ENCODE measurements around the gene MDM4.

Gene MDM4

DNA sequence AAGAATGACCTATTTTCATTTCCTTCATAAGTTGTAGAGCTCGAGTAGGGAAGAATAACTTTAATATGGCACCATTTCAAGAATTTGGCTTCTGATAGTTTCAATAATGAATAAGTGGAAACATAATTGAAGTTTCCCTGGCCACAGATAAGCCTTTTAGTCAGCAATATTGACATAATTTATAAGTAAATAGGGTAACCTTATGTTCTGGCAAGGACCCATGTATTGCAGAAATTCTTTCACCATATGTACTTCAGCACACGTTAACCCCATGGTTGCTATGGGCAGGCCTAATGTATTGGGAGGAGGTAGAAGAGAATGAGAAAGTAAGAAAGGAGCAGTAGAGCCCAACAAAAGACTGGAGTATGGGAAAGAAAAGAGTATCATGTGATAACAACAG, 25.4 kb downstream of the MDM4 start:
- TF ChIP-seq POLR2AphosphoS5 (IDR thresholded peaks at IDR 0.05; ENCODE audit: low read depth, low read length): no peak
- TF ChIP-seq REST (IDR thresholded peaks at IDR 0.05; ENCODE audit: insufficient read depth in 1 of 2, low read depth in 2 of 2, low read length in 2 of 2): no peak
- TF ChIP-seq SIN3A (IDR thresholded peaks at IDR 0.05; ENCODE audit: borderline replicate concordance, insufficient read depth, low read length): no peak
- no peak for TF ChIP-seq TAF1 (IDR thresholded peaks at IDR 0.05; ENCODE audit: borderline replicate concordance, insufficient read depth, low read length)
- no peak for TF ChIP-seq FOXP2 (optimal IDR thresholded peaks at IDR 0.05; ENCODE audit: borderline replicate concordance, extremely low read depth, extremely low read length, insufficient read depth)

- TF ChIP-seq FOXP2 (optimal IDR thresholded peaks at IDR 0.05; ENCODE audit: borderline replicate concordance, extremely low read depth, extremely low read length, insufficient read depth) (no peak), REST (IDR thresholded peaks at IDR 0.05; ENCODE audit: insufficient read depth in 1 of 2, low read depth in 2 of 2, low read length in 2 of 2) (no peak), POLR2AphosphoS5 (IDR thresholded peaks at IDR 0.05; ENCODE audit: low read depth, low read length) (no peak)
Observed at GRCh38 chr1:204544321-204544720, 28.1 kb downstream of the MDM4 start.

GRCh38 chr1:204545202-204545601, 29.0 kb downstream of the MDM4 start:
- TF ChIP-seq FOXP2 (optimal IDR thresholded peaks at IDR 0.05; ENCODE audit: borderline replicate concordance, extremely low read depth, extremely low read length, insufficient read depth) (no peak), TAF1 (IDR thresholded peaks at IDR 0.05; ENCODE audit: borderline replicate concordance, insufficient read depth, low read length) (no peak), REST (IDR thresholded peaks at IDR 0.05; ENCODE audit: insufficient read depth in 1 of 2, low read depth in 2 of 2, low read length in 2 of 2) (no peak), POLR2AphosphoS5 (IDR thresholded peaks at IDR 0.05; ENCODE audit: low read depth, low read length) (no peak), SIN3A (IDR thresholded peaks at IDR 0.05; ENCODE audit: borderline replicate concordance, insufficient read depth, low read length) (no peak)

- TF ChIP-seq FOXP2 (optimal IDR thresholded peaks at IDR 0.05; ENCODE audit: borderline replicate concordance, extremely low read depth, extremely low read length, insufficient read depth) (no peak), SIN3A (IDR thresholded peaks at IDR 0.05; ENCODE audit: borderline replicate concordance, insufficient read depth, low read length) (no peak), REST (IDR thresholded peaks at IDR 0.05; ENCODE audit: insufficient read depth in 1 of 2, low read depth in 2 of 2, low read length in 2 of 2) (no peak), POLR2AphosphoS5 (IDR thresholded peaks at IDR 0.05; ENCODE audit: low read depth, low read length) (no peak), TAF1 (IDR thresholded peaks at IDR 0.05; ENCODE audit: borderline replicate concordance, insufficient read depth, low read length) (no peak)
Observed at GRCh38 chr1:204545881-204546280, 29.7 kb downstream of the MDM4 start.

DNA sequence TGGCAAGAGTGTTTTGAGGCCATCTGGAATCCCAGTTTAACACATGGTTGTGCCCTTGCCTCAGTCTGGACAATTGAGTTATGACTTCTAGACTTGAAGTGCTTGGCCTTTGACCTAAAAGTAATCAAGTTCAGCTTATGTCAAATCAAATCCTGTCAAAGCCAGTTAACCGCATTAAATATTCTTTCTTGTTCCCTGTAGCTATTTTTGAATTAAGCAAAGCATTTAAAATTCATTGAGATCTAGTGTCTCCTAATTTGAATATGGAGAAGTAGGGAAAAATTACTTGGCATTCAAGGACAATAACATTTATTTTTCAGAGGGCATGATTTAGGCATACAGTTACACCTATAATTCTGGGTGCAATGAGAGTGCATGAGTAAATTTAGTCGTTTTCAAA, 32.1 kb downstream of the MDM4 start:
- no peak for TF ChIP-seq SIN3A (IDR thresholded peaks at IDR 0.05; ENCODE audit: borderline replicate concordance, insufficient read depth, low read length)
- no peak for TF ChIP-seq POLR2AphosphoS5 (IDR thresholded peaks at IDR 0.05; ENCODE audit: low read depth, low read length)
